Stimulated activated CD8-positive, alpha-beta memory T cell treated with anti-CD3 and anti-CD28 coated beads, Interleukin-4, amount 100 ng/mL, for 4 hours (primary cell): ENCODE measurements around the gene TMEM263.
"Not testable (repeated sequence)": the region's sequence is repeated elsewhere in the genome, so short reads cannot be mapped to it uniquely, and the experiment has no call there.

Experiments used
- DNase-seq, 2 donors: peaks; one replicate each; pipeline ENCODE4 v3.0.0-alpha.2; 2020; ENCODE audit warnings: low read depth in 2 of 2, low spot score in 1 of 2

Gene TMEM263

GRCh38 chr12:106955377-106956047 is at the start of gene TMEM263:
Gene TMEM263, plus strand, starts transcription at chr12:106955907. Its CDS starts 11,210 bp downstream, at chr12:106967117.
- DNase-seq: peak; percentile 72 to 91

- no peak for DNase-seq
These were observed 49.0 kb upstream of the TMEM263 start for GRCh38 chr12:106906715-106907114.

- no peak for DNase-seq
These were observed 48.3 kb upstream of the TMEM263 start for GRCh38 chr12:106907411-106907810.

- no peak for DNase-seq
These were observed 47.9 kb upstream of the TMEM263 start for GRCh38 chr12:106907846-106908245.

GRCh38 chr12:106908561-106908960 is 47.1 kb upstream of the TMEM263 start:
- no peak for DNase-seq

GRCh38 chr12:106910202-106910601 is 45.5 kb upstream of the TMEM263 start:
- no peak for DNase-seq

GRCh38 chr12:106911581-106911980 is 44.1 kb upstream of the TMEM263 start:
- no peak for DNase-seq

- no peak for DNase-seq
These were observed 42.3 kb upstream of the TMEM263 start for GRCh38 chr12:106913456-106913855.

GRCh38 chr12:106914796-106915634 is 40.7 kb upstream of the TMEM263 start:
- DNase-seq: no peak

- DNase-seq: no peak
These were observed 40.1 kb upstream of the TMEM263 start for GRCh38 chr12:106915635-106916026.

- DNase-seq: no peak
These were observed 38.2 kb upstream of the TMEM263 start for GRCh38 chr12:106917503-106917902.

GRCh38 chr12:106918746-106919145 is 37.0 kb upstream of the TMEM263 start:
- no peak for DNase-seq

GRCh38 chr12:106919910-106920544 is 35.7 kb upstream of the TMEM263 start:
- no peak for DNase-seq

- not testable (repeated sequence) for DNase-seq
These were observed 33.7 kb upstream of the TMEM263 start for GRCh38 chr12:106921976-106922375.

GRCh38 chr12:106923594-106923993 is 32.1 kb upstream of the TMEM263 start:
- DNase-seq: not testable (repeated sequence)

- no peak for DNase-seq
These were observed 31.3 kb upstream of the TMEM263 start for GRCh38 chr12:106924268-106924861.

- DNase-seq: no peak
These were observed 29.1 kb upstream of the TMEM263 start for GRCh38 chr12:106926657-106927056.

GRCh38 chr12:106934277-106934676 is 21.4 kb upstream of the TMEM263 start:
- no peak for DNase-seq

GRCh38 chr12:106941481-106942156 is 14.1 kb upstream of the TMEM263 start:
- no peak for DNase-seq

GRCh38 chr12:106942775-106943174 is 12.9 kb upstream of the TMEM263 start:
- DNase-seq: no peak

- DNase-seq: no peak
These were observed 10.4 kb upstream of the TMEM263 start for GRCh38 chr12:106945261-106945851.
